ENCODE measurements around the gene HLA-F. TPM values are rescaled to one million over a fixed set of nuclear protein-coding genes. Genes with fewer than 3 reads are reported as not detected.

HLA-F gene
- total RNA-seq, 2 experiments from 2014 or later: 216 to 229 TPM

- no peak overlapping the region for H3K4me3 Mint-ChIP-seq
- ChIA-PET CTCF (interaction anchor here (0.5 to 10.2 kb wide), 6 partner anchors 17 to 99 kb away, joined by 3 to 94 read pairs (median 4); no protein-coding TSS in a partner anchor), POLR2A (no interaction called here)
- intact Hi-C loops (cut with DNase I, micrococcal nuclease): no loop called here
- no peaks in the 10 kb centered on the region for H3K9me3 Mint-ChIP-seq (ENCODE audit: low read depth)
- peak overlapping the region; percentile 7 for H3K27ac Mint-ChIP-seq
- no peaks in the 10 kb centered on the region for H3K36me3 Mint-ChIP-seq (ENCODE audit: low read depth)
- H3K27me3 Mint-ChIP-seq: no peaks in the 10 kb centered on the region
- ATAC-seq (no peak), DNase-seq (no peak)
- peaks cover 21% of the 10 kb centered on the region for H3K4me1 Mint-ChIP-seq
These were observed 11.1 kb downstream of the HLA-F start for GRCh38 chr6:29734046-29735018.

GRCh38 chr6:29736563-29736962 is 13.3 kb downstream of the HLA-F start:
- ATAC-seq (no peak), DNase-seq (no peak)
- Mint-ChIP-seq H3K27ac (no peak overlapping the region), H3K27me3 (no peaks in the 10 kb centered on the region), H3K4me1 (peaks cover 11% of the 10 kb centered on the region), H3K36me3 (ENCODE audit: low read depth) (no peaks in the 10 kb centered on the region), H3K9me3 (ENCODE audit: low read depth) (no peaks in the 10 kb centered on the region), H3K4me3 (no peak overlapping the region)
- intact Hi-C loops (cut with DNase I, micrococcal nuclease): no loop called here
- CTCF ChIA-PET: interaction anchor here (0.6 to 10.2 kb wide), 8 partner anchors 10 to 309 kb away, joined by 3 to 94 read pairs (median 5); no protein-coding TSS in a partner anchor
- POLR2A ChIA-PET: no interaction called here

DNA sequence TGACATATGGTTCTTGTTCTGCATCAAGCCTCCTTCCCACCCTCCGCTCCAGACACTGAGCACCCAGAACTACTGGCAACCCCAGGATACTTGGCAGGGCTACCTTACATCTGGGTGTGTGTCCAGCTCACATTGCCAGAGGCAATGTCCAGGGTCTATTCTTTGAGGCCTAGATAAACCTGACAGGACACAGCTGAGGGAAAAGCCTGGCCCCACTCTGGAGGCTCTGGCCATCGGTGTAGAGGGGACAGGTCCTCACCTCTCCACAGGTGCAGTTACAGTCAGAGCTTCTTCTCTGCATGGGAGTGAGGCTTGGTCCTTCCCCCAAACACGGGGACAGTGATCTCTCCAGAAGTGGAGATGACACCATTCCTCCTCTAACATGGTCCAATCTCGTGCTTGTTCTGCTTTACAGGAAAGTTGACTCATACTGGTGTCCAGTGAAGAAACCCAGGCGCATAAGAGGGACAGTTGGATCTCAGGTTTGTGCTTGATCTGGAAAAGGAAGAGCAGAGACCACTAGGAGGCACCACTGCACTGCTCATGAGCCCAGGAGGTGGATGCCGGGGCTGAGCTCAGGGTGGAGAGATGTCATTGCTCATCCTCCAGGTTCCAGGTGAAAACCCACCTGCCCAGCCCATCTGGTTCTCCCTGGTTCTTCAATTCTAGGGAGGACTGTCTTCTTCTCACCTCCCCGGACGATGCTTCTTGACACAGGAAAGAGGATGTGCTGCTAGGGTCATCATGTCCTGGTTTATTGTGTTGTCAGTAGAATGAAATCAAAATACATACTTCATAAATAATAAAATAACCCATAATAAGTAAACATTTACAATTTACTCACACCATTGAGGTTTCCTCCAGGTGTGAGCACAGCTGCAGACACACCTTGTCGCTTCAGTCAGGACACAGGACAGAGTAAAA is 14.7 kb downstream of the HLA-F start:
- DNase-seq (peak; percentile 85), ATAC-seq (peak; percentile 95)
- Mint-ChIP-seq H3K27ac (no peak overlapping the region), H3K4me1 (peaks cover 10% of the 10 kb centered on the region), H3K27me3 (no peaks in the 10 kb centered on the region), H3K36me3 (ENCODE audit: low read depth) (no peaks in the 10 kb centered on the region), H3K4me3 (no peak overlapping the region), H3K9me3 (ENCODE audit: low read depth) (no peaks in the 10 kb centered on the region)
- intact Hi-C loops (cut with DNase I, micrococcal nuclease): loop anchor here (1.0 kb wide), 3 partner anchors 15 to 97 kb away; no protein-coding TSS in a partner anchor
- POLR2A ChIA-PET: no interaction called here
- CTCF ChIA-PET: interaction anchor here (0.6 to 10.2 kb wide), 20 partner anchors 11 to 365 kb away, joined by 3 to 94 read pairs (median 5); no protein-coding TSS in a partner anchor

DNA sequence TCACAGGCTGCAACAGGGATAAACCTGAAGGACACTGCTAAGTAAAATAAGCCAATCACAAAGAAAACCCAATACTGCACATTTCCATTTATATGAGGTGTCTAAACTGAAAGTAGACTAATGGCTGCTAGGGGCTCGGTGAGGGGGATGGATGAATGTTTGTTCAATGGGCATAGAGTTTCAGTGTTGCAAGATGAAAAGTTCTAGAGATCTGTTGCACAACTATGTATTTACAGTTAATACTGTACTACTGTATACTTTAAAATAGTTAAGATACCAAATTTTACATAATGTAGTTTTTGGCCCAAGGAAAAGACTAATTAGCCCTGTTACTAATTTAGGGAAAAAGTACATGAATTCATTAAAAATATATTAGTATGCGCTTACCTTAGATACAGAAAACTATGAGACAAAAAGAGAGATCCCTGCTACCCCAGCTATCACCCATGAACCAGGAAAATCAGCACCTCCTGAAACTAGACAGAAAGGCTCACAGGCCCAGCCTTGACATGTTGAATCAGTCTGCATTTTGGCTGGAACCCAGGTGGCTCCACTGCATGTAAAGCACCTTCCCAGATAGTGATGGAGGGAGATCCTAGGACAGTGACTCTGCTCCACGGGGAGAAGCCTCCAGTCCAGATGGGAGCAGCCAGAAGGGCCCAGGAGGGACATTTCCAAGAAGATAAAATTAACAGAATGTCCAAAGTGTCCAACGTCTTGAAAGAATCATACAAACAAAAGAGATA is 16.1 kb downstream of the HLA-F start:
- Mint-ChIP-seq H3K4me1 (peaks cover 6% of the 10 kb centered on the region), H3K9me3 (ENCODE audit: low read depth) (no peaks in the 10 kb centered on the region), H3K27me3 (no peaks in the 10 kb centered on the region), H3K27ac (no peak overlapping the region), H3K4me3 (no peak overlapping the region), H3K36me3 (ENCODE audit: low read depth) (no peaks in the 10 kb centered on the region)
- ATAC-seq (no peak), DNase-seq (no peak)
- intact Hi-C loops (cut with DNase I, micrococcal nuclease): no loop called here
- ChIA-PET CTCF (interaction anchor here (1.4 to 10.2 kb wide), 6 partner anchors 12 to 96 kb away, joined by 5 to 94 read pairs (median 21); no protein-coding TSS in a partner anchor), POLR2A (no interaction called here)

DNA sequence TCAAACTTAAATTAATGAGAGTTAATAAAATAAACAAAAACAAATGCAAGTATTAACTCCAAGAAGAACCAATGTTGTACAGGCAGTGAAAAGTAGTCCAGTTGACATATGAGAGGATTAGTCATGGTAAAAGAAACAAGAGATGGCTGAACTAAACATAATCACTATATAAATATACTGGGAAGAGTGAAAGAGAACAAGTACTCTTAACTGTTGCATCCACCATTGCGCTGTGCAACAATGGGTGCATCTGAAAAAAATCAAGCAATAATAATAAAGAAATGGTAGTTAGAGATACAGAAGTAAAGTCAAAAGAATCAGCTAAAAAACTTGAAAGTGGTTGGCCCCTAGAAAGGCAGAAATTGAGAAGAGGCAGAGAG is 16.6 kb downstream of the HLA-F start:
- intact Hi-C loops (cut with DNase I, micrococcal nuclease): no loop called here
- Mint-ChIP-seq H3K4me3 (no peak overlapping the region), H3K9me3 (ENCODE audit: low read depth) (no peaks in the 10 kb centered on the region), H3K36me3 (ENCODE audit: low read depth) (no peaks in the 10 kb centered on the region), H3K27me3 (no peaks in the 10 kb centered on the region), H3K4me1 (peaks cover under 1% of the 10 kb centered on the region), H3K27ac (no peak overlapping the region)
- ChIA-PET CTCF (interaction anchor here (4.3 to 10.2 kb wide), 2 partner anchors 11 to 95 kb away, joined by 27 to 94 read pairs; no protein-coding TSS in a partner anchor), POLR2A (no interaction called here)
- DNase-seq: no peak
- ATAC-seq: no peak

GRCh38 chr6:29741592-29741991 is 18.4 kb downstream of the HLA-F start:
- no peak for ATAC-seq
- Mint-ChIP-seq H3K4me1 (no peaks in the 10 kb centered on the region), H3K27ac (no peak overlapping the region), H3K4me3 (no peak overlapping the region), H3K9me3 (ENCODE audit: low read depth) (no peaks in the 10 kb centered on the region), H3K36me3 (ENCODE audit: low read depth) (no peaks in the 10 kb centered on the region), H3K27me3 (no peaks in the 10 kb centered on the region)
- intact Hi-C loops (cut with DNase I, micrococcal nuclease): no loop called here
- ChIA-PET POLR2A (no interaction called here), CTCF (interaction anchor here (1.1 to 10.2 kb wide), 2 partner anchors 9 kb away, joined by 3 to 94 read pairs; no protein-coding TSS in a partner anchor)
- no peak for DNase-seq

- no peaks in the 10 kb centered on the region for H3K9me3 Mint-ChIP-seq (ENCODE audit: low read depth)
- ATAC-seq: no peak
- no peak overlapping the region for H3K4me3 Mint-ChIP-seq
- H3K27ac Mint-ChIP-seq: no peak overlapping the region
- H3K4me1 Mint-ChIP-seq: peaks cover 3% of the 10 kb centered on the region
- H3K27me3 Mint-ChIP-seq: no peaks in the 10 kb centered on the region
- ChIA-PET POLR2A (no interaction called here), CTCF (no interaction called here)
- DNase-seq: no peak
- intact Hi-C loops (cut with DNase I, micrococcal nuclease): no loop called here
- H3K36me3 Mint-ChIP-seq (ENCODE audit: low read depth): no peaks in the 10 kb centered on the region
These were observed 18.9 kb downstream of the HLA-F start for GRCh38 chr6:29742127-29742526.

GRCh38 chr6:29743025-29743424 is 19.8 kb downstream of the HLA-F start:
- H3K9me3 Mint-ChIP-seq (ENCODE audit: low read depth): no peaks in the 10 kb centered on the region
- intact Hi-C loops (cut with DNase I, micrococcal nuclease): no loop called here
- POLR2A ChIA-PET: no interaction called here
- H3K4me1 Mint-ChIP-seq: peaks cover 10% of the 10 kb centered on the region
- no peak overlapping the region for H3K4me3 Mint-ChIP-seq
- H3K27me3 Mint-ChIP-seq: no peaks in the 10 kb centered on the region
- H3K36me3 Mint-ChIP-seq (ENCODE audit: low read depth): no peaks in the 10 kb centered on the region
- DNase-seq (no peak), ATAC-seq (no peak)
- CTCF ChIA-PET: interaction anchor here (1.1 kb wide), 1 partner anchor 91 kb away, joined by 3 read pairs; no protein-coding TSS in a partner anchor
- no peak overlapping the region for H3K27ac Mint-ChIP-seq

DNA sequence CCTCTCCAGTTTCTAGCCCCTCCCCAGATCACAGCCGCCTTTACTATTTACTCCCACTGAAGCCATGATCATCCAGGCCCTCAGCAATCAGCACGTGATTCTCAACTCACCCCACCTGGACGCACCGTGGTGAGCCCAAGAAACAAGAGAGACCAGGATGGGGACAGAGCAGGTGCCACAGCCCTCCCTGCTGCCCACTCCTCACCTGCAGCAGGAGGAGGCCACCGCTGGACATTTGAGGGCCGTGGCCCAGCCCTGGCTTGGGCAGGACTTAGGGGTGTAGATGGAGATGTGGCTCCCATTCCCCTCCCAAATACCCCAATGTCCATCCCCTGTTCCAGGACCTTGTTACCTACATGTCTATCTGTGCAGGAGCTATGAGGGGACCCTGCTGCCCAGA is 20.3 kb downstream of the HLA-F start:
- intact Hi-C loops (cut with DNase I, micrococcal nuclease): no loop called here
- H3K36me3 Mint-ChIP-seq (ENCODE audit: low read depth): no peaks in the 10 kb centered on the region

GRCh38 chr6:29744131-29744530 is 20.9 kb downstream of the HLA-F start:
- Mint-ChIP-seq H3K9me3 (ENCODE audit: low read depth) (no peaks in the 10 kb centered on the region), H3K4me3 (no peak overlapping the region), H3K27me3 (no peaks in the 10 kb centered on the region), H3K4me1 (peaks cover 16% of the 10 kb centered on the region), H3K27ac (no peak overlapping the region), H3K36me3 (ENCODE audit: low read depth) (no peaks in the 10 kb centered on the region)
- ChIA-PET CTCF (interaction anchor here (1.1 kb wide), 1 partner anchor 90 kb away, joined by 3 read pairs; no protein-coding TSS in a partner anchor), POLR2A (no interaction called here)
- DNase-seq (no peak), ATAC-seq (no peak)
- intact Hi-C loops (cut with DNase I, micrococcal nuclease): no loop called here

More for the DNA sequence above, 20.3 kb downstream of the HLA-F start:
- H3K27me3 Mint-ChIP-seq: no peaks in the 10 kb centered on the region
- H3K9me3 Mint-ChIP-seq (ENCODE audit: low read depth): no peaks in the 10 kb centered on the region
- POLR2A ChIA-PET: no interaction called here
- DNase-seq: no peak
- CTCF ChIA-PET: interaction anchor here (0.6 to 1.1 kb wide), 2 partner anchors 90 to 91 kb away, joined by 3 to 4 read pairs; no protein-coding TSS in a partner anchor
- ATAC-seq: no peak
- H3K27ac Mint-ChIP-seq: no peak overlapping the region
- peaks cover 14% of the 10 kb centered on the region for H3K4me1 Mint-ChIP-seq
- no peak overlapping the region for H3K4me3 Mint-ChIP-seq

Data from activated CD4-positive, alpha-beta T cell treated with anti-CD3 and anti-CD28 coated beads for 36 hours (primary cell).